Thoracic aorta (tissue), 2 donors: ENCODE results near the gene CDC42BPG. TPM values are rescaled to one million over a fixed set of nuclear protein-coding genes. Genes with fewer than 3 reads are reported as not detected.

ENCODE experiments used
- ATAC-seq: fragments of 150-250 bp; one replicate; pipeline ENCODE4 v1.8.0; 2017; ENCODE audit warnings: low read depth; ENCODE audit not compliant: insufficient number of reproducible peaks, low FRiP score
- DNase-seq: peaks from one replicate; pipeline ENCODE4 v3.0.0-alpha.2; 2020; ENCODE audit warnings: low spot score
- H3K27ac ChIP-seq, 2 donors: fragments of 200-600 bp; sonication (generic); 1 replicate in 1 of 2; 2 replicates in 1 of 2; pipeline ENCODE4 v1.5.1; 2016; ENCODE audit warnings: mild to moderate bottlenecking in 2 of 2, moderate library complexity in 2 of 2
- H3K27me3 ChIP-seq: fragments of 200-600 bp; sonication (generic); replicated peaks from 2 replicates; pipeline ENCODE4 v1.6.0; 2016; ENCODE audit warnings: mild to moderate bottlenecking; ENCODE audit not compliant: insufficient read depth
- H3K36me3 ChIP-seq: fragments of 200-600 bp; sonication (generic); one replicate; pipeline ENCODE4 v1.5.1; 2016
- H3K4me1 ChIP-seq, 2 donors: fragments of 200-600 bp; sonication (generic); 1 replicate in 1 of 2; 2 replicates in 1 of 2; pipeline versions ENCODE4 v1.5.1 to v1.6.0; 2016; ENCODE audit warnings: low read depth in 2 of 2, mild to moderate bottlenecking in 1 of 2; ENCODE audit not compliant: control insufficient read depth in 1 of 2
- H3K4me3 ChIP-seq: fragments of 200-600 bp; sonication (generic); 2 replicates; pipeline ENCODE4 v1.5.1; 2016; ENCODE audit warnings: mild to moderate bottlenecking
- H3K9me3 ChIP-seq: fragments of 200-600 bp; sonication (generic); 2 replicates; pipeline ENCODE4 v1.5.1; 2016
- CTCF ChIP-seq: fragments of 200-600 bp; sonication (generic); IDR thresholded peaks from one replicate; pipeline ENCODE4 v1.5.1; 2019; ENCODE audit warnings: antibody characterized with exemption
- total RNA-seq, 2 donors: library from RNA; depleted of rRNA; stranded (reverse); fragments of >200 nt; gene quantifications; one replicate each; pipeline versions ENCODE4 v1.1.0 to v1.2.3, GENCODE V29; 2016

CDC42BPG gene
- total RNA-seq, 2 donors from 2014 or later: 0.68 to 1.2 TPM

GRCh38 chr11:64881476-64881875 lies 37.0 kb upstream of the CDC42BPG start:
- H3K9me3 ChIP-seq: no peaks in the 10 kb centered on the region
- TF ChIP-seq CTCF: no peak
- DNase-seq (no peak), ATAC-seq (no peak)
- peaks cover 7 to 49% of the 10 kb centered on the region in 2 donors for H3K4me1 ChIP-seq
- H3K4me3 ChIP-seq: no peak overlapping the region
- no peaks in the 10 kb centered on the region for H3K27me3 ChIP-seq
- no peaks in the 10 kb centered on the region for H3K36me3 ChIP-seq
- H3K27ac ChIP-seq: peak overlapping the region; percentile 93 to 95

GRCh38 chr11:64880240-64881001 lies 36.0 kb upstream of the CDC42BPG start:
- peak overlapping the region in 1 of 2 donors; percentile 35 for H3K27ac ChIP-seq
- peaks cover 13 to 59% of the 10 kb centered on the region in 2 donors for H3K4me1 ChIP-seq

GRCh38 chr11:64879244-64879900 lies 34.9 kb upstream of the CDC42BPG start:
- Histone ChIP-seq H3K27ac (peak overlapping the region; percentile 78 to 90), H3K27me3 (no peaks in the 10 kb centered on the region), H3K9me3 (no peaks in the 10 kb centered on the region), H3K36me3 (no peaks in the 10 kb centered on the region), H3K4me3 (peak overlapping the region; percentile 78), H3K4me1 (peaks cover 14 to 70% of the 10 kb centered on the region in 2 donors)
- ATAC-seq: no peak
- TF ChIP-seq CTCF: no peak
- no peak for DNase-seq

More at GRCh38 chr11:64880240-64881001, 36.0 kb upstream of the CDC42BPG start:
- DNase-seq: no peak
- H3K27me3 ChIP-seq: no peaks in the 10 kb centered on the region
- H3K9me3 ChIP-seq: no peaks in the 10 kb centered on the region
- H3K4me3 ChIP-seq: no peak overlapping the region
- ATAC-seq: no peak
- H3K36me3 ChIP-seq: no peaks in the 10 kb centered on the region
- no peak for TF ChIP-seq CTCF

- H3K9me3 ChIP-seq: no peaks in the 10 kb centered on the region
- no peaks in the 10 kb centered on the region for H3K36me3 ChIP-seq
- peak within 1 kb of the TSS; percentile 78 to 90 for H3K27ac ChIP-seq
- ATAC-seq: peak; percentile 90
- peak; percentile 95 for DNase-seq
- peak within 1 kb of the TSS; percentile 78 for H3K4me3 ChIP-seq
- no peaks in the 10 kb centered on the region for H3K27me3 ChIP-seq
- peak; percentile 17 for TF ChIP-seq CTCF
- peaks cover 16 to 75% of the 10 kb centered on the region in 2 donors for H3K4me1 ChIP-seq
These were observed 34.2 kb upstream of the CDC42BPG start, which contains the start of gene EHD1 for GRCh38 chr11:64878494-64879243. EHD1 (minus strand) TSS chr11:64878621; CDS start chr11:64878464, 157 bp downstream.

GRCh38 chr11:64878223-64878493 lies 33.7 kb upstream of the CDC42BPG start:
- peak; percentile 0 for ATAC-seq
- peaks cover 18 to 79% of the 10 kb centered on the region in 2 donors for H3K4me1 ChIP-seq
- no peak for DNase-seq
- H3K9me3 ChIP-seq: no peaks in the 10 kb centered on the region
- H3K27ac ChIP-seq: peak overlapping the region; percentile 74 to 76
- H3K4me3 ChIP-seq: peak overlapping the region; percentile 78
- TF ChIP-seq CTCF: peak; percentile 27
- H3K36me3 ChIP-seq: peaks cover 3% of the 10 kb centered on the region
- H3K27me3 ChIP-seq: no peaks in the 10 kb centered on the region
